PC-3 (cell line): Measurements from ENCODE around the gene KTI12. TPM values are rescaled to one million over a fixed set of nuclear protein-coding genes. Genes with fewer than 3 reads are reported as not detected.
"Not testable (repeated sequence)": the region's sequence is repeated elsewhere in the genome, so short reads cannot be mapped to it uniquely, and the experiment has no call there.

ENCODE experiments used
- ATAC-seq: fragments of 200-7000 bp; cut with Tn5 transposase; 2 replicates; pipeline ENCODE4 v1.9.1; 2020; ENCODE audit warnings: mild to moderate bottlenecking, moderate library complexity
- BruUV-seq: library from RNA; stranded (reverse); fragments of 400-500 nt; replicated peaks from 2 replicates; lab custom pipeline; 2021; lab: Mats Ljungman, UMichigan
- CTCF ChIA-PET: fragments of 300-600 bp; sonication (Branson Sonifier 250); formaldehyde crosslinking; loops from one replicate; lab custom pipeline; 2022; ENCODE audit warnings: antibody characterized with exemption; lab: Charles Lee
- POLR2A ChIA-PET: fragments of 300-600 bp; sonication (Branson Sonifier 250); formaldehyde crosslinking; loops from one replicate; lab custom pipeline; 2022; ENCODE audit warnings: antibody characterized with exemption; ENCODE audit not compliant: unreplicated experiment; lab: Charles Lee
- DNase-seq: peaks from one replicate; pipeline ENCODE4 v3.0.0-alpha.2; 2015
- H2AFZ ChIP-seq: fragments of 300-600 bp; sonication (generic); 2 replicates; pipeline ENCODE4 v1.6.0; 2016; ENCODE audit warnings: antibody characterized with exemption, low read length
- H3F3A ChIP-seq: fragments of 300-600 bp; sonication (generic); one replicate; pipeline ENCODE4 v1.6.0; 2017; ENCODE audit warnings: antibody characterized with exemption, low read length, control low read depth, mild to moderate bottlenecking; ENCODE audit not compliant: unreplicated experiment
- H3K27ac ChIP-seq: fragments of 300-600 bp; sonication (generic); 2 replicates; pipeline ENCODE4 v1.5.1; 2016; ENCODE audit warnings: mild to moderate bottlenecking, low read length
- H3K27me3 ChIP-seq: fragments of 300-600 bp; sonication (generic); 2 replicates; pipeline ENCODE4 v1.6.1; 2016; ENCODE audit warnings: low read length, mixed read lengths
- H3K36me3 ChIP-seq: fragments of 300-600 bp; sonication (generic); 2 replicates; pipeline ENCODE4 v1.6.1; 2016; ENCODE audit warnings: low read depth, mixed run types, low read length, mixed read lengths
- H3K4me1 ChIP-seq: fragments of 300-600 bp; sonication (generic); 2 replicates; pipeline ENCODE4 v1.5.1; 2016; ENCODE audit warnings: low read length; ENCODE audit not compliant: insufficient read depth
- H3K4me2 ChIP-seq: fragments of 300-600 bp; sonication (generic); 2 replicates; pipeline ENCODE4 v1.6.0; 2016; ENCODE audit warnings: low read length
- H3K4me3 ChIP-seq: fragments of 300-600 bp; sonication (generic); 2 replicates; pipeline ENCODE4 v1.5.1; 2016; ENCODE audit warnings: mild to moderate bottlenecking, low read length, mixed read lengths
- H3K79me2 ChIP-seq: fragments of 300-600 bp; sonication (generic); 2 replicates; pipeline ENCODE4 v1.6.1; 2017; ENCODE audit warnings: low read length, mixed read lengths
- H3K9ac ChIP-seq: fragments of 300-600 bp; sonication (generic); 2 replicates; pipeline ENCODE4 v1.6.0; 2016; ENCODE audit warnings: mild to moderate bottlenecking, low read length
- H3K9me2 ChIP-seq: fragments of 300-600 bp; sonication (generic); replicated peaks from 2 replicates; pipeline ENCODE4 v1.6.1; 2016; ENCODE audit warnings: mixed run types, low read length, mixed read lengths
- H3K9me3 ChIP-seq: fragments of 300-600 bp; sonication (generic); 2 replicates; pipeline ENCODE4 v1.6.1; 2016; ENCODE audit warnings: low read length, mixed read lengths
- H4K20me1 ChIP-seq: fragments of 300-600 bp; sonication (generic); 2 replicates; pipeline ENCODE4 v1.6.1; 2016; ENCODE audit warnings: low read length, mixed read lengths
- CTCF ChIP-seq: fragments of 300-600 bp; sonication (generic); conservative IDR thresholded peaks from 2 replicates; pipeline ENCODE4 v1.5.1; 2017; ENCODE audit warnings: antibody characterized with exemption, low read depth, mild to moderate bottlenecking, low read length
- EZH2 ChIP-seq: fragments of 300-600 bp; sonication (generic); IDR thresholded peaks from one replicate; pipeline ENCODE4 v1.6.1; 2017; ENCODE audit warnings: antibody characterized with exemption, mild to moderate bottlenecking, low read length; ENCODE audit not compliant: unreplicated experiment
- EZH2phosphoT487 ChIP-seq: fragments of 300-600 bp; sonication (generic); IDR thresholded peaks from 2 replicates; pipeline ENCODE4 v1.6.1; 2018; ENCODE audit warnings: mild to moderate bottlenecking, antibody characterized with exemption, low read length, borderline replicate concordance
- intact Hi-C: fragments of 100-400 bp; cut with micrococcal nuclease; formaldehyde crosslinking; loops from 2 replicates; pipeline ENCODE4 v1.9.0; 2023
- total RNA-seq: library from RNA; depleted of rRNA; stranded (reverse); fragments of >200 nt; gene quantifications from 2 replicates; pipeline ENCODE4 v1.2.3, GENCODE V29; 2014

The KTI12 gene
- total RNA-seq, 1 experiment from 2014 or later: 9.7 TPM

GRCh38 chr1:52053862-52054261 is 20.3 kb upstream of the KTI12 start:
- H3K27ac ChIP-seq: no peak overlapping the region
- H3K27me3 ChIP-seq: no peaks in the 10 kb centered on the region
- no peak for ATAC-seq
- peaks cover 25% of the 10 kb centered on the region for H3K4me1 ChIP-seq
- H3K36me3 ChIP-seq: no peaks in the 10 kb centered on the region
- POLR2A ChIA-PET: no interaction called here
- peak overlapping the region; percentile 99 for H3K4me2 ChIP-seq
- peaks cover 71% of the 10 kb centered on the region for H3K79me2 ChIP-seq
- no peaks in the 10 kb centered on the region for H3K9me2 ChIP-seq
- H3F3A ChIP-seq: no peaks in the 10 kb centered on the region
- intact Hi-C loops: loop anchor here (10.0 kb wide), 1 partner anchor 1121 kb away; no protein-coding TSS in a partner anchor
- no peak overlapping the region for H2AFZ ChIP-seq
- DNase-seq: no peak
- peaks cover 19% of the 10 kb centered on the region; the same call in 1 of the 2 replicates for H4K20me1 ChIP-seq
- no peak for TF ChIP-seq EZH2phosphoT487
- TF ChIP-seq CTCF: no peak
- TF ChIP-seq EZH2: no peak
- H3K4me3 ChIP-seq: peak overlapping the region; percentile 93
- no TSS peak for BruUV-seq
- no peaks in the 10 kb centered on the region for H3K9me3 ChIP-seq
- CTCF ChIA-PET: no interaction called here
- peak overlapping the region; percentile 91; the same call in 1 of the 2 replicates for H3K9ac ChIP-seq

- DNase-seq, CTCF ChIA-PET, H3K4me1 ChIP-seq, H3K9ac ChIP-seq, BruUV-seq, H3K36me3 ChIP-seq, POLR2A ChIA-PET, H3K27ac ChIP-seq, H3K9me3 ChIP-seq, H3K4me3 ChIP-seq, H3K4me2 ChIP-seq, H3K9me2 ChIP-seq, H4K20me1 ChIP-seq, H2AFZ ChIP-seq, H3F3A ChIP-seq, intact Hi-C loops, H3K27me3 ChIP-seq, ATAC-seq: not testable (repeated sequence)
- peaks cover 37% of the 10 kb centered on the region for H3K79me2 ChIP-seq
These were observed 15.7 kb upstream of the KTI12 start for GRCh38 chr1:52049337-52049736.

- H4K20me1 ChIP-seq, H2AFZ ChIP-seq, H3K4me2 ChIP-seq, H3K36me3 ChIP-seq, DNase-seq, H3K4me1 ChIP-seq, H3K27ac ChIP-seq, CTCF ChIA-PET, H3K9ac ChIP-seq, H3F3A ChIP-seq, H3K4me3 ChIP-seq, H3K27me3 ChIP-seq, intact Hi-C loops, H3K9me2 ChIP-seq, POLR2A ChIA-PET, BruUV-seq, ATAC-seq, H3K9me3 ChIP-seq: not testable (repeated sequence)
- H3K79me2 ChIP-seq: peaks cover 24% of the 10 kb centered on the region
These were observed 12.1 kb upstream of the KTI12 start for GRCh38 chr1:52045666-52046195.

GRCh38 chr1:52045236-52045635 is 11.6 kb upstream of the KTI12 start:
- Histone ChIP-seq H2AFZ (no peak overlapping the region), H3K79me2 (peaks cover 20% of the 10 kb centered on the region), H3K4me2 (no peak overlapping the region), H3K9ac (no peak overlapping the region), H3K27me3 (no peaks in the 10 kb centered on the region), H3K9me2 (no peaks in the 10 kb centered on the region), H3K4me3 (no peak overlapping the region), H3K4me1 (no peaks in the 10 kb centered on the region), H3F3A (no peaks in the 10 kb centered on the region), H3K27ac (no peak overlapping the region), H4K20me1 (no peaks in the 10 kb centered on the region), H3K36me3 (peaks cover 6% of the 10 kb centered on the region; the same call in 1 of the 2 replicates), H3K9me3 (no peaks in the 10 kb centered on the region)
- DNase-seq: no peak
- ATAC-seq: no peak
- ChIA-PET POLR2A (no interaction called here), CTCF (interaction anchor here (0.6 kb wide), 1 partner anchor 15 kb away, joined by 7 read pairs; no protein-coding TSS in a partner anchor)
- intact Hi-C loops: no loop called here
- no TSS peak for BruUV-seq
- TF ChIP-seq CTCF (no peak), EZH2phosphoT487 (no peak), EZH2 (no peak)
